ENCODE results near the gene SIL1. TPM values are rescaled to one million over a fixed set of nuclear protein-coding genes. Genes with fewer than 3 reads are reported as not detected.

SIL1 gene
- total RNA-seq, 1 experiment from 2014 or later: 22.0 TPM

- Histone ChIP-seq H3K4me1 (ENCODE audit: insufficient read depth, low read length, poor library complexity, severe bottlenecking) (peaks cover 21% of the 10 kb centered on the region), H3K27ac (ENCODE audit: low read depth, low read length, poor library complexity, severe bottlenecking) (no peak overlapping the region), H3K4me3 (ENCODE audit: low read depth, low read length, poor library complexity, severe bottlenecking) (no peak overlapping the region), H3K9me3 (ENCODE audit: low read depth, low read length, poor library complexity, severe bottlenecking) (no peaks in the 10 kb centered on the region), H3K36me3 (ENCODE audit: insufficient read depth, low read length, poor library complexity, severe bottlenecking) (no peaks in the 10 kb centered on the region), H3K27me3 (replicated peaks; ENCODE audit: insufficient read depth, low read depth, low read length, poor library complexity) (no peaks in the 10 kb centered on the region)
- no peak for TF ChIP-seq CTCF (conservative IDR thresholded peaks at IDR 0.05; ENCODE audit: low read depth, low read length)
- no peak for TF ChIP-seq EZH2 (IDR thresholded peaks at IDR 0.05; ENCODE audit: borderline replicate concordance, low read depth, low read length, poor library complexity, severe bottlenecking)
- no TSS peak for BruUV-seq (replicated peaks)
- POLR2A ChIA-PET (ENCODE audit: low non-redundant PET): no interaction called here
- CTCF ChIA-PET: no interaction called here
- DNase-seq (ENCODE audit: low spot score): no peak
- intact Hi-C loops (cut with micrococcal nuclease; ENCODE audit: unreplicated experiment): no loop called here
Observed at GRCh38 chr5:138905541-138905940, 292.6 kb downstream of the SIL1 start.

- intact Hi-C loops (cut with micrococcal nuclease; ENCODE audit: unreplicated experiment): no loop called here
Observed at GRCh38 chr5:138903130-138903775, 294.9 kb downstream of the SIL1 start.

GRCh38 chr5:138901716-138902115 lies 296.5 kb downstream of the SIL1 start:
- no peaks in the 10 kb centered on the region for H3K36me3 ChIP-seq (ENCODE audit: insufficient read depth, low read length, poor library complexity, severe bottlenecking)
- no peaks in the 10 kb centered on the region for H3K27me3 ChIP-seq (replicated peaks; ENCODE audit: insufficient read depth, low read depth, low read length, poor library complexity)
- H3K9me3 ChIP-seq (ENCODE audit: low read depth, low read length, poor library complexity, severe bottlenecking): no peaks in the 10 kb centered on the region
- no peak overlapping the region for H3K27ac ChIP-seq (ENCODE audit: low read depth, low read length, poor library complexity, severe bottlenecking)
- no peak overlapping the region for H3K4me3 ChIP-seq (ENCODE audit: low read depth, low read length, poor library complexity, severe bottlenecking)
- H3K4me1 ChIP-seq (ENCODE audit: insufficient read depth, low read length, poor library complexity, severe bottlenecking): peaks cover 26% of the 10 kb centered on the region
- no TSS peak for BruUV-seq (replicated peaks)
- peak; percentile 51 for DNase-seq (ENCODE audit: low spot score)
- CTCF ChIA-PET: interaction anchor here (0.7 kb wide), 1 partner anchor 52 kb away, joined by 3 read pairs; no protein-coding TSS in a partner anchor
- POLR2A ChIA-PET (ENCODE audit: low non-redundant PET): interaction anchor here (0.6 kb wide), 1 partner anchor 340 kb away, joined by 5 read pairs; no protein-coding TSS in a partner anchor
- TF ChIP-seq EZH2 (IDR thresholded peaks at IDR 0.05; ENCODE audit: borderline replicate concordance, low read depth, low read length, poor library complexity, severe bottlenecking) (no peak), CTCF (conservative IDR thresholded peaks at IDR 0.05; ENCODE audit: low read depth, low read length) (no peak)
- intact Hi-C loops (cut with micrococcal nuclease; ENCODE audit: unreplicated experiment): no loop called here

More at GRCh38 chr5:138903130-138903775, 294.9 kb downstream of the SIL1 start:
- DNase-seq (ENCODE audit: low spot score): no peak
- H3K27me3 ChIP-seq (replicated peaks; ENCODE audit: insufficient read depth, low read depth, low read length, poor library complexity): no peaks in the 10 kb centered on the region
- TF ChIP-seq CTCF (conservative IDR thresholded peaks at IDR 0.05; ENCODE audit: low read depth, low read length) (no peak), EZH2 (IDR thresholded peaks at IDR 0.05; ENCODE audit: borderline replicate concordance, low read depth, low read length, poor library complexity, severe bottlenecking) (no peak)
- no TSS peak for BruUV-seq (replicated peaks)
- no peak overlapping the region for H3K27ac ChIP-seq (ENCODE audit: low read depth, low read length, poor library complexity, severe bottlenecking)
- ChIA-PET POLR2A (ENCODE audit: low non-redundant PET) (no interaction called here), CTCF (no interaction called here)
- H3K36me3 ChIP-seq (ENCODE audit: insufficient read depth, low read length, poor library complexity, severe bottlenecking): no peaks in the 10 kb centered on the region
- no peaks in the 10 kb centered on the region for H3K9me3 ChIP-seq (ENCODE audit: low read depth, low read length, poor library complexity, severe bottlenecking)
- no peak overlapping the region for H3K4me3 ChIP-seq (ENCODE audit: low read depth, low read length, poor library complexity, severe bottlenecking)
- peaks cover 26% of the 10 kb centered on the region for H3K4me1 ChIP-seq (ENCODE audit: insufficient read depth, low read length, poor library complexity, severe bottlenecking)
